ENCODE measurements around the gene TMEM256. TPM values are rescaled to one million over a fixed set of nuclear protein-coding genes. Genes with fewer than 3 reads are reported as not detected.

The TMEM256 gene
- total and polyA plus RNA-seq, 2 donors from 2014 or later = 55.8 to 389 TPM

DNA sequence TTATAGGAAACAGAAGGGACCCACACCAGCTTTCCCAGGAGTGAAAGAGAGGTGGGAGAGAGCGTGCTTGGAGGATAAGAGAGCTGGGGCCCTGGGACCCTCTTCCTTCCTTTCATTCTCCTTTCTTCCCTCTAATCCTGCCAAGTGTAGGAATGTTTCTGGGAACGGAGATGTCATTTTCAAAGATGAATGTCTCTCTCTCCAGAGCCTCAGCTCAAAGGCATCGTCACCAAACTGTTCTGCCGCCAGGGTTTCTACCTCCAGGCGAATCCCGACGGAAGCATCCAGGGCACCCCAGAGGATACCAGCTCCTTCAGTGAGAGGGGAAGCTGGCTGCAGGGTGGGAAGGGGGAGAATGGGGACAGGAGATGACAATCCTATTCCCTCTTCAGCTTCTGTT lies 37.4 kb upstream of the TMEM256 start:
- TF ChIP-seq, protein P1, sequence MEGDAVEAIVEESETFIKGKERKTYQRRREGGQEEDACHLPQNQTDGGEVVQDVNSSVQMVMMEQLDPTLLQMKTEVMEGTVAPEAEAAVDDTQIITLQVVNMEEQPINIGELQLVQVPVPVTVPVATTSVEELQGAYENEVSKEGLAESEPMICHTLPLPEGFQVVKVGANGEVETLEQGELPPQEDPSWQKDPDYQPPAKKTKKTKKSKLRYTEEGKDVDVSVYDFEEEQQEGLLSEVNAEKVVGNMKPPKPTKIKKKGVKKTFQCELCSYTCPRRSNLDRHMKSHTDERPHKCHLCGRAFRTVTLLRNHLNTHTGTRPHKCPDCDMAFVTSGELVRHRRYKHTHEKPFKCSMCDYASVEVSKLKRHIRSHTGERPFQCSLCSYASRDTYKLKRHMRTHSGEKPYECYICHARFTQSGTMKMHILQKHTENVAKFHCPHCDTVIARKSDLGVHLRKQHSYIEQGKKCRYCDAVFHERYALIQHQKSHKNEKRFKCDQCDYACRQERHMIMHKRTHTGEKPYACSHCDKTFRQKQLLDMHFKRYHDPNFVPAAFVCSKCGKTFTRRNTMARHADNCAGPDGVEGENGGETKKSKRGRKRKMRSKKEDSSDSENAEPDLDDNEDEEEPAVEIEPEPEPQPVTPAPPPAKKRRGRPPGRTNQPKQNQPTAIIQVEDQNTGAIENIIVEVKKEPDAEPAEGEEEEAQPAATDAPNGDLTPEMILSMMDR (IDR thresholded peaks at IDR 0.05; ENCODE audit: borderline replicate concordance, extremely low read depth, insufficient read depth) = no peak
- Histone ChIP-seq H3K9me3 (ENCODE audit: control insufficient read depth in 2 of 3, insufficient read depth in 1 of 3, low read length in 3 of 3) (no peaks in the 10 kb centered on the region), H3K36me3 (ENCODE audit: control insufficient read depth in 2 of 3, insufficient read depth in 3 of 3, low read length in 3 of 3) (no peaks in the 10 kb centered on the region), H3K4me1 (ENCODE audit: control insufficient read depth in 2 of 3, insufficient read depth in 2 of 3, low read depth in 1 of 3, low read length in 3 of 3) (peaks cover 0 to 20% (median 7%) of the 10 kb centered on the region in 3 donors), H3K4me3 (ENCODE audit: low read length in 3 of 3) (no peak overlapping the region), H3K27ac (ENCODE audit: low read depth in 2 of 2, low read length in 2 of 2) (no peak overlapping the region), H3K9ac (ENCODE audit: low read length in 3 of 3) (no peak overlapping the region), H3K27me3 (ENCODE audit: control insufficient read depth, insufficient read depth, low read length) (peaks cover 9% of the 10 kb centered on the region)
- DNase-seq (peak in 1 of 5 donors; percentile 24), FAIRE-seq (no peak)
- intact Hi-C loops (cut with DNase I) = no loop called here

- Histone ChIP-seq H3K4me3 (ENCODE audit: low read length in 3 of 3) (peak overlapping the region in 1 of 3 donors; percentile 49), H3K9me3 (ENCODE audit: control insufficient read depth in 2 of 3, insufficient read depth in 1 of 3, low read length in 3 of 3) (no peaks in the 10 kb centered on the region), H3K27me3 (ENCODE audit: control insufficient read depth, insufficient read depth, low read length) (peaks cover 7% of the 10 kb centered on the region), H3K27ac (ENCODE audit: low read depth in 2 of 2, low read length in 2 of 2) (no peak overlapping the region), H3K4me1 (ENCODE audit: control insufficient read depth in 2 of 3, insufficient read depth in 2 of 3, low read depth in 1 of 3, low read length in 3 of 3) (peaks cover 0 to 23% (median 7%) of the 10 kb centered on the region in 3 donors), H3K36me3 (ENCODE audit: control insufficient read depth in 2 of 3, insufficient read depth in 3 of 3, low read length in 3 of 3) (no peaks in the 10 kb centered on the region), H3K9ac (ENCODE audit: low read length in 3 of 3) (peak overlapping the region in 1 of 3 donors; percentile 75)
- intact Hi-C loops (cut with DNase I) = no loop called here
- FAIRE-seq (no peak), DNase-seq (peak; percentile 55 to 85 (median 66))
- TF ChIP-seq, protein P1 (IDR thresholded peaks at IDR 0.05; ENCODE audit: borderline replicate concordance, extremely low read depth, insufficient read depth) = no peak
Measured at GRCh38 chr17:7440834-7441195, 36.9 kb upstream of the TMEM256 start.

GRCh38 chr17:7440113-7440833 lies 36.4 kb upstream of the TMEM256 start:
- intact Hi-C loops (cut with DNase I) = no loop called here
- Histone ChIP-seq H3K4me3 (ENCODE audit: low read length in 3 of 3) (peak overlapping the region; percentile 42 to 51 (median 49)), H3K27ac (ENCODE audit: low read depth in 2 of 2, low read length in 2 of 2) (no peak overlapping the region), H3K36me3 (ENCODE audit: control insufficient read depth in 2 of 3, insufficient read depth in 3 of 3, low read length in 3 of 3) (no peaks in the 10 kb centered on the region), H3K9me3 (ENCODE audit: control insufficient read depth in 2 of 3, insufficient read depth in 1 of 3, low read length in 3 of 3) (no peaks in the 10 kb centered on the region), H3K9ac (ENCODE audit: low read length in 3 of 3) (peak overlapping the region in 2 of 3 donors; percentile 55 to 75), H3K4me1 (ENCODE audit: control insufficient read depth in 2 of 3, insufficient read depth in 2 of 3, low read depth in 1 of 3, low read length in 3 of 3) (peaks cover 0 to 26% (median 5%) of the 10 kb centered on the region in 3 donors), H3K27me3 (ENCODE audit: control insufficient read depth, insufficient read depth, low read length) (peaks cover 7% of the 10 kb centered on the region)
- peak; percentile 76 to 91 (median 79) for DNase-seq
- TF ChIP-seq, protein P1 (IDR thresholded peaks at IDR 0.05; ENCODE audit: borderline replicate concordance, extremely low read depth, insufficient read depth) = no peak
- no peak for FAIRE-seq

Data from kidney (tissue), 14 donors.